Measurements from ENCODE around the gene CACNB4.

The CACNB4 gene

DNA sequence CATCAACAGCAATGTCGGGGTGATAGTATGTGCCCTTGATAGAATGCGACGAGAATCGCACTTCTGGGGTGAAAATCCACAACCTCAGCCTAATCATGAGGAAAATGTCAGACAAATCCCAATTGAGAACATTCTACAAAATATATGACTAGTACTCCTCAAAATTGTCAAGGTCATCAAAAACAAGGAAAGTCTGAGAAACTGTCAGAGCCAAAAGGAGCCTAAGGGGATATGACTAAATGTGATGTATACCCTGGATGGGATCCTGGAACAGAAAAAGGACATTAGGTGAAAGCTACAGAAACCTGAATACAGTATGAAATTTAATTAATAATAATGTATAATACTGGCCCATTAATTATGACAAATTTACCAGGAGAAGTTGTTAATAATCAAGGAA lies 7.6 kb upstream of the CACNB4 start:
- Histone ChIP-seq H2AFZ (no peak overlapping the region), H3K9ac (no peak overlapping the region), H3K27ac (no peak overlapping the region), H3K4me2 (ENCODE audit: low read length) (no peak overlapping the region), H3K4me1 (no peaks in the 10 kb centered on the region), H3K79me2 (no peaks in the 10 kb centered on the region), H3K4me3 (ENCODE audit: low read depth, low read length) (no peak overlapping the region), H3K27me3 (ENCODE audit: control insufficient read depth, insufficient read depth, low read length) (no peaks in the 10 kb centered on the region), H3K36me3 (ENCODE audit: control insufficient read depth, insufficient read depth, low read length) (no peaks in the 10 kb centered on the region), H3K9me3 (ENCODE audit: control insufficient read depth, low read length) (no peaks in the 10 kb centered on the region)
- TF ChIP-seq, protein P1, sequence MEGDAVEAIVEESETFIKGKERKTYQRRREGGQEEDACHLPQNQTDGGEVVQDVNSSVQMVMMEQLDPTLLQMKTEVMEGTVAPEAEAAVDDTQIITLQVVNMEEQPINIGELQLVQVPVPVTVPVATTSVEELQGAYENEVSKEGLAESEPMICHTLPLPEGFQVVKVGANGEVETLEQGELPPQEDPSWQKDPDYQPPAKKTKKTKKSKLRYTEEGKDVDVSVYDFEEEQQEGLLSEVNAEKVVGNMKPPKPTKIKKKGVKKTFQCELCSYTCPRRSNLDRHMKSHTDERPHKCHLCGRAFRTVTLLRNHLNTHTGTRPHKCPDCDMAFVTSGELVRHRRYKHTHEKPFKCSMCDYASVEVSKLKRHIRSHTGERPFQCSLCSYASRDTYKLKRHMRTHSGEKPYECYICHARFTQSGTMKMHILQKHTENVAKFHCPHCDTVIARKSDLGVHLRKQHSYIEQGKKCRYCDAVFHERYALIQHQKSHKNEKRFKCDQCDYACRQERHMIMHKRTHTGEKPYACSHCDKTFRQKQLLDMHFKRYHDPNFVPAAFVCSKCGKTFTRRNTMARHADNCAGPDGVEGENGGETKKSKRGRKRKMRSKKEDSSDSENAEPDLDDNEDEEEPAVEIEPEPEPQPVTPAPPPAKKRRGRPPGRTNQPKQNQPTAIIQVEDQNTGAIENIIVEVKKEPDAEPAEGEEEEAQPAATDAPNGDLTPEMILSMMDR (IDR thresholded peaks at IDR 0.05): no peak

DNA sequence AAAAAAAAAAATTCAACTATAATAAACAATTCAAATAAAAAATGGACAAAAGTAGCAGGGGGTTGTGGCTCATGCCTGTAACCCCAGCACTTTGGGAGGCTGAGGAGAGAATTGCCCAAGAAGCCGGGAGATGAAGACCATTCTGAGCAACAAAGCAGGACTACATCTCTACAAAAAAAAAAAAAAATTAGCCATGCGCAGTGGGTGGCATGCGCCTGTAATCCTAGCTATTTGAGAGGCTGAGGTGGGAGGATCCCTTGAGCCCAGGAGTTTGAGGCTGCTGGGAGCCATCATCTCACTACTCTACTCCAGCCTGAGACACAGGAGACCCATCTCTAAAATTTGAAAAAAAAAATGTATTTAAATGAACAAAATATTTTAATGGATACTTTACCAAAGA lies 4.4 kb upstream of the CACNB4 start:
- Histone ChIP-seq H3K4me3 (ENCODE audit: low read depth, low read length) (no peak overlapping the region), H3K9ac (no peak overlapping the region), H3K27me3 (ENCODE audit: control insufficient read depth, insufficient read depth, low read length) (no peaks in the 10 kb centered on the region), H3K9me3 (ENCODE audit: control insufficient read depth, low read length) (no peaks in the 10 kb centered on the region), H3K4me2 (ENCODE audit: low read length) (no peak overlapping the region), H3K27ac (no peak overlapping the region), H3K36me3 (ENCODE audit: control insufficient read depth, insufficient read depth, low read length) (no peaks in the 10 kb centered on the region), H2AFZ (no peak overlapping the region), H3K79me2 (no peaks in the 10 kb centered on the region), H3K4me1 (no peaks in the 10 kb centered on the region)
- TF ChIP-seq, protein P1 (IDR thresholded peaks at IDR 0.05): no peak

DNA sequence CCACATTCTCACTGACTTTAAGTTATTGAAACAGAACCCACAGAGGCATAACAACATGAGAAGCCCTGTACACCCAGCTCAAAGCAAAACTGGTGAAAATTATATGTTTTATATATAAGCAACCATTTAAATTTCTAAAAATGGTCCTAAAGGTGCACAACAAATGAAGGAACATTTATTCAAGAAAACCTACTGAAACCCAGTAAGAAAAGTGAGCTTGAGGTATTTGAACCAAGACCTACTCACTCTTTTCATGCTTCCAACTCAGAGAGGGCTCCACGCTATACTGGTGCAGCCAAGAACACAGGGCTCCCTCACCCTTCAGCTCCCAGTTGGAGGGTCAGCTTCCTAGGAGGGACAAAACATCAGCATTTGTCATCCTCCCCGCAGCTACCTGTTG lies 2.1 kb upstream of the CACNB4 start:
- Histone ChIP-seq H2AFZ (no peak overlapping the region), H3K27me3 (ENCODE audit: control insufficient read depth, insufficient read depth, low read length) (no peaks in the 10 kb centered on the region), H3K4me3 (ENCODE audit: low read depth, low read length) (no peak overlapping the region), H3K9ac (no peak overlapping the region), H3K79me2 (no peaks in the 10 kb centered on the region), H3K27ac (no peak overlapping the region), H3K4me2 (ENCODE audit: low read length) (no peak overlapping the region), H3K36me3 (ENCODE audit: control insufficient read depth, insufficient read depth, low read length) (no peaks in the 10 kb centered on the region), H3K9me3 (ENCODE audit: control insufficient read depth, low read length) (no peaks in the 10 kb centered on the region), H3K4me1 (peaks cover 3% of the 10 kb centered on the region)
- TF ChIP-seq, protein P1 (IDR thresholded peaks at IDR 0.05): no peak

DNA sequence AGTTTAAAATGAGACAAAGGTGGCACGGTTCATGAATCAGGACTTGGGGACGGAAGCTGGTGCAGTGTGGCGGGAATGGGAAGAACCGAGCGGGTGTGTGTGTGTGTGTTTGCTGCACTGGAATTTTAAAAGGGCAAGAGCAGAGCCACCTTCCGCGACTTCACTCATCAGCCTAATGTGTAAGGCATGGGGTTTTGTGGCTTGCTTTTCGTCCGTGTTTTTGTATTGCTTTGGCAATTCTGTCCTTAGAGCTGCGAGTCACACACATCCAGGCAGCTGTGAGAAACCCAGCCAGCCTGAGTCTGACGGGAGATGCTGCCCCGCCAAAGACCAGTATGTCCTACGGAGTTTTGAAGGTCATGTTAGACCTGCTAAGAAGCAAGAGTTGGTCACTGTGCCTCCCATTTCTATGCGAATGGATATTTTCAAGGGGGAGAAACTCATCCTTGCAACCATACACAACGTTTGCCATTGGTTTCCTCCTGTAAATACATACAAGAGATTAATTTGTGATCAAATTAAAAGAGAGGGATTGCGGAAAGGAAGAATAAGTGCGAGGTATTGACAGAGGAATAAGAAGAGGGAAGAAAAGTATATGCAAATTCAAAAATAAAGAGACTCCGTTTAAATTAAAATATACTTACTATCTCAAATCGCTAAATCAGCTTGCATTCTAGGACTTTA lies 665 bp upstream of the CACNB4 start:
- H3K27ac ChIP-seq: no peak overlapping the region

More for the DNA sequence above, 665 bp upstream of the CACNB4 start:
- Histone ChIP-seq H3K27me3 (ENCODE audit: control insufficient read depth, insufficient read depth, low read length) (no peaks in the 10 kb centered on the region), H3K4me3 (ENCODE audit: low read depth, low read length) (peak overlapping the region; percentile 54), H3K4me1 (peaks cover 3% of the 10 kb centered on the region), H2AFZ (peak overlapping the region; percentile 80), H3K36me3 (ENCODE audit: control insufficient read depth, insufficient read depth, low read length) (no peaks in the 10 kb centered on the region), H3K9ac (no peak overlapping the region), H3K9me3 (ENCODE audit: control insufficient read depth, low read length) (no peaks in the 10 kb centered on the region), H3K4me2 (ENCODE audit: low read length) (peak overlapping the region; percentile 64), H3K79me2 (no peaks in the 10 kb centered on the region)
- TF ChIP-seq, protein P1 (IDR thresholded peaks at IDR 0.05): no peak

Measured in parathyroid adenoma (tissue), 2 donors.